Stomach (tissue), 4 donors: Measurements from ENCODE around the gene CBR3.
"Not testable (repeated sequence)": the region's sequence is repeated elsewhere in the genome, so short reads cannot be mapped to it uniquely, and the experiment has no call there.

Experiments
- CTCF ChIP-seq, 7 experiments: fragments of 450-650 bp in 4 of 7; fragments of 200-600 bp in 3 of 7; sonication (generic) in 3 of 7; IDR thresholded peaks; one replicate each; pipeline ENCODE4 v1.5.1; 2016 to 2019; ENCODE audit warnings: antibody characterized with exemption in 7 of 7, control low read depth in 2 of 7, mild to moderate bottlenecking in 1 of 7
- EP300 ChIP-seq: sonication (generic); formaldehyde crosslinking; IDR thresholded peaks from one replicate; pipeline ENCODE4 v1.6.1; 2017; ENCODE audit warnings: antibody characterized with exemption
- POLR2AphosphoS5 ChIP-seq, 3 donors: sonication (generic); formaldehyde crosslinking; IDR thresholded peaks; one replicate each; pipeline ENCODE4 v1.6.1; 2016; ENCODE audit warnings: antibody characterized with exemption in 3 of 3

GRCh38 chr21:36144233-36144632 lies 9.4 kb downstream of the CBR3 start:
- not testable (repeated sequence) for TF ChIP-seq EP300; CTCF (IDR thresholded peaks at IDR 0.05); POLR2AphosphoS5 (IDR thresholded peaks at IDR 0.05)
